ENCODE data around the gene SIGLEC7. TPM values are rescaled to one million over a fixed set of nuclear protein-coding genes. Genes with fewer than 3 reads are reported as not detected.

SIGLEC7 gene
- total RNA-seq, 2 donors from 2014 or later = 0.35 to 1.0 TPM

GRCh38 chr19:51144482-51145045 lies 2.5 kb downstream of the SIGLEC7 start:
- no peaks in the 10 kb centered on the region for H3K36me3 ChIP-seq

DNA sequence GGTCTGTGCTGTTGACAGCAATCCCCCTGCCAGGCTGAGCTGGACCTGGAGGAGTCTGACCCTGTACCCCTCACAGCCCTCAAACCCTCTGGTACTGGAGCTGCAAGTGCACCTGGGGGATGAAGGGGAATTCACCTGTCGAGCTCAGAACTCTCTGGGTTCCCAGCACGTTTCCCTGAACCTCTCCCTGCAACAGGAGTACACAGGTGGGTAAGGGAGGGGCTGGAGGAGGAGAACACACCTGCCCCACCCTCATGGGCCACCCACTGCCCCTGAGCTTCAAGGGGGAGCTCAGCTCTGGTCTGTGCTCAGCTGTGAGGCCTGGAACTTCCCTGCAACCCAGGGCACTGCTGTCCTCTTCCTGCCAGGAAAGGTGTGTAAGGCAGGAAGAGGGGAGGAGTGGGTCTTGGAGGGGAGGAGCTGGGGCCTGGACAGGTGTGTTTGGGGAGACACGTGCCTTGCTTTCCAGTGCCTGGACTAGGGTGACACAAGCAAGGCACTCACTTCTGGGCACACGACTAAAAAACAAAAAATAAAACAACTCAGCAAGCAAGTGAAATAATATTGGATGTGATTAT lies 3.9 kb downstream of the SIGLEC7 start:
- Histone ChIP-seq H3K27me3 (no peaks in the 10 kb centered on the region), H3K9me3 (no peaks in the 10 kb centered on the region), H3K4me1 (no peaks in the 10 kb centered on the region), H3K36me3 (no peaks in the 10 kb centered on the region), H3K27ac (no peak overlapping the region), H3K9ac (ENCODE audit: low read depth in 2 of 2, low read length in 2 of 2) (no peak overlapping the region), H3K4me3 (no peak overlapping the region)
- intact Hi-C loops (cut with DNase I) = no loop called here
- TF ChIP-seq, protein P1, sequence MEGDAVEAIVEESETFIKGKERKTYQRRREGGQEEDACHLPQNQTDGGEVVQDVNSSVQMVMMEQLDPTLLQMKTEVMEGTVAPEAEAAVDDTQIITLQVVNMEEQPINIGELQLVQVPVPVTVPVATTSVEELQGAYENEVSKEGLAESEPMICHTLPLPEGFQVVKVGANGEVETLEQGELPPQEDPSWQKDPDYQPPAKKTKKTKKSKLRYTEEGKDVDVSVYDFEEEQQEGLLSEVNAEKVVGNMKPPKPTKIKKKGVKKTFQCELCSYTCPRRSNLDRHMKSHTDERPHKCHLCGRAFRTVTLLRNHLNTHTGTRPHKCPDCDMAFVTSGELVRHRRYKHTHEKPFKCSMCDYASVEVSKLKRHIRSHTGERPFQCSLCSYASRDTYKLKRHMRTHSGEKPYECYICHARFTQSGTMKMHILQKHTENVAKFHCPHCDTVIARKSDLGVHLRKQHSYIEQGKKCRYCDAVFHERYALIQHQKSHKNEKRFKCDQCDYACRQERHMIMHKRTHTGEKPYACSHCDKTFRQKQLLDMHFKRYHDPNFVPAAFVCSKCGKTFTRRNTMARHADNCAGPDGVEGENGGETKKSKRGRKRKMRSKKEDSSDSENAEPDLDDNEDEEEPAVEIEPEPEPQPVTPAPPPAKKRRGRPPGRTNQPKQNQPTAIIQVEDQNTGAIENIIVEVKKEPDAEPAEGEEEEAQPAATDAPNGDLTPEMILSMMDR (IDR thresholded peaks at IDR 0.05) = no peak
- DNase-seq = no peak

More at GRCh38 chr19:51144482-51145045, 2.5 kb downstream of the SIGLEC7 start:
- Histone ChIP-seq H3K27ac (no peak overlapping the region), H3K9ac (ENCODE audit: low read depth in 2 of 2, low read length in 2 of 2) (no peak overlapping the region), H3K9me3 (no peaks in the 10 kb centered on the region), H3K4me3 (no peak overlapping the region), H3K4me1 (no peaks in the 10 kb centered on the region), H3K27me3 (no peaks in the 10 kb centered on the region)
- DNase-seq = no peak
- TF ChIP-seq, protein P1 (IDR thresholded peaks at IDR 0.05) = no peak
- intact Hi-C loops (cut with DNase I) = no loop called here

- H3K36me3 ChIP-seq = no peaks in the 10 kb centered on the region
- H3K27ac ChIP-seq = no peak overlapping the region
- TF ChIP-seq, protein P1 (IDR thresholded peaks at IDR 0.05) = no peak
- DNase-seq = no peak
- intact Hi-C loops (cut with DNase I) = no loop called here
- no peaks in the 10 kb centered on the region for H3K4me1 ChIP-seq
- no peaks in the 10 kb centered on the region for H3K27me3 ChIP-seq
- no peaks in the 10 kb centered on the region for H3K9me3 ChIP-seq
- H3K9ac ChIP-seq (ENCODE audit: low read depth in 2 of 2, low read length in 2 of 2) = no peak overlapping the region
- no peak overlapping the region for H3K4me3 ChIP-seq
Measured at GRCh38 chr19:51146751-51147150, 4.7 kb downstream of the SIGLEC7 start.

GRCh38 chr19:51147663-51148062 lies 5.6 kb downstream of the SIGLEC7 start:
- no peak for DNase-seq
- Histone ChIP-seq H3K27me3 (no peaks in the 10 kb centered on the region), H3K36me3 (no peaks in the 10 kb centered on the region), H3K27ac (no peak overlapping the region), H3K4me3 (no peak overlapping the region), H3K9ac (ENCODE audit: low read depth in 2 of 2, low read length in 2 of 2) (no peak overlapping the region), H3K9me3 (no peaks in the 10 kb centered on the region), H3K4me1 (no peaks in the 10 kb centered on the region)
- intact Hi-C loops (cut with DNase I) = no loop called here
- TF ChIP-seq, protein P1 (IDR thresholded peaks at IDR 0.05) = no peak

- TF ChIP-seq, protein P1 (IDR thresholded peaks at IDR 0.05) = no peak
- H3K4me1 ChIP-seq = no peaks in the 10 kb centered on the region
- intact Hi-C loops (cut with DNase I) = no loop called here
- no peaks in the 10 kb centered on the region for H3K36me3 ChIP-seq
- no peaks in the 10 kb centered on the region for H3K27me3 ChIP-seq
- H3K4me3 ChIP-seq = no peak overlapping the region
- no peak overlapping the region for H3K27ac ChIP-seq
- no peaks in the 10 kb centered on the region for H3K9me3 ChIP-seq
- no peak overlapping the region for H3K9ac ChIP-seq (ENCODE audit: low read depth in 2 of 2, low read length in 2 of 2)
- DNase-seq = no peak
Measured at GRCh38 chr19:51148580-51148979, 6.5 kb downstream of the SIGLEC7 start.
